HL-60/S4 treated with phorbol 12-myristate 13-acetate at 8.2 ng/mL for 4 days and 3 days (cell line): Measurements from ENCODE around the gene TBC1D26.
"Not testable (repeated sequence)": the region's sequence is repeated elsewhere in the genome, so short reads cannot be mapped to it uniquely, and the experiment has no call there.

Experiments
- in situ Hi-C: fragments of 300-500 bp; cut with MboI; formaldehyde crosslinking; loops from 2 replicates; pipeline ENCODE4 v1.15.0; 2022; ENCODE audit warnings: low sequenced_read_pairs

TBC1D26 gene

GRCh38 chr17:15731900-15732299 is at the start of gene TBC1D26:
TBC1D26 (plus strand) TSS chr17:15732283; CDS start chr17:15735349, 3,066 bp downstream.
- in situ Hi-C loops: not testable (repeated sequence)

GRCh38 chr17:15683135-15683534 is 48.9 kb upstream of the TBC1D26 start:
- in situ Hi-C loops: not testable (repeated sequence)

- in situ Hi-C loops: not testable (repeated sequence)
These were observed 48.1 kb upstream of the TBC1D26 start, which contains the start of gene TRIM16 for GRCh38 chr17:15683824-15684478. TRIM16 (minus strand) TSS chr17:15684311; CDS start chr17:15651609, 32,702 bp downstream.

GRCh38 chr17:15687494-15687893 is 44.6 kb upstream of the TBC1D26 start:
- in situ Hi-C loops: not testable (repeated sequence)

GRCh38 chr17:15698967-15699366 is 33.1 kb upstream of the TBC1D26 start:
- in situ Hi-C loops: not testable (repeated sequence)

GRCh38 chr17:15699413-15699924 is 32.6 kb upstream of the TBC1D26 start, which contains the start of gene ZNF286A:
ZNF286A (plus strand) TSS chr17:15699752; CDS start chr17:15700330, 578 bp downstream.
- in situ Hi-C loops: not testable (repeated sequence)

GRCh38 chr17:15699937-15700336 is 32.1 kb upstream of the TBC1D26 start:
- in situ Hi-C loops: not testable (repeated sequence)

GRCh38 chr17:15704239-15704638 is 27.8 kb upstream of the TBC1D26 start:
- in situ Hi-C loops: not testable (repeated sequence)

GRCh38 chr17:15704813-15705212 is 27.3 kb upstream of the TBC1D26 start:
- in situ Hi-C loops: not testable (repeated sequence)

GRCh38 chr17:15708879-15709278 is 23.2 kb upstream of the TBC1D26 start:
- in situ Hi-C loops: not testable (repeated sequence)

- in situ Hi-C loops: not testable (repeated sequence)
These were observed 15.2 kb upstream of the TBC1D26 start for GRCh38 chr17:15716601-15717563.

GRCh38 chr17:15730535-15730934 is 1.5 kb upstream of the TBC1D26 start:
- in situ Hi-C loops: not testable (repeated sequence)

GRCh38 chr17:15733174-15733789 is 1.2 kb downstream of the TBC1D26 start:
- in situ Hi-C loops: not testable (repeated sequence)

- in situ Hi-C loops: not testable (repeated sequence)
These were observed 4.5 kb downstream of the TBC1D26 start for GRCh38 chr17:15736578-15736977.

- in situ Hi-C loops: no loop called here
These were observed 6.0 kb downstream of the TBC1D26 start for GRCh38 chr17:15738066-15738465.

GRCh38 chr17:15739259-15739658 is 7.2 kb downstream of the TBC1D26 start:
- in situ Hi-C loops: not testable (repeated sequence)

GRCh38 chr17:15740041-15740440 is 8.0 kb downstream of the TBC1D26 start:
- in situ Hi-C loops: not testable (repeated sequence)

- in situ Hi-C loops: no loop called here
These were observed 8.6 kb downstream of the TBC1D26 start for GRCh38 chr17:15740570-15741120.

GRCh38 chr17:15741624-15742023 is 9.5 kb downstream of the TBC1D26 start:
- in situ Hi-C loops: no loop called here

GRCh38 chr17:15742051-15742795 is 10.1 kb downstream of the TBC1D26 start:
- in situ Hi-C loops: no loop called here
